K562 (cell line): ENCODE results near the gene ACBD6. TPM values are rescaled to one million over a fixed set of nuclear protein-coding genes. Genes with fewer than 3 reads are reported as not detected.
A peak's percentile ranks its signal among the peaks of the same experiment; 100 is the strongest.

Source experiments
- ATAC-seq: fragments of 200-7000 bp; cut with Tn5 transposase; 3 replicates; pipeline ENCODE4 v1.9.1; 2020; ENCODE audit warnings: moderate library complexity
- BruUV-seq: library from RNA; stranded (reverse); fragments of 400-500 nt; replicated peaks from 2 replicates; lab custom pipeline; 2021; lab: Mats Ljungman, UMichigan
- CTCF ChIA-PET: fragments of 300-600 bp; formaldehyde crosslinking; extraction: SDS; loops from one replicate; lab custom pipeline; 2021; ENCODE audit warnings: low intra/inter-chr PET ratio; lab: Yijun Ruan, JAX
- POLR2A ChIA-PET: fragments of 300-600, 350-650 bp; sonication (Branson Sonifier 250); formaldehyde crosslinking; extraction: SDS; loops from one replicate; lab custom pipeline; 2021; ENCODE audit warnings: antibody characterized with exemption, inconsistent platforms; lab: Yijun Ruan, JAX
- DNase-seq, 4 experiments: peaks; one replicate each; pipeline versions ENCODE4 v3.0.0 to v3.0.0-alpha.2; 2011 to 2018; ENCODE audit warnings: low spot score in 3 of 4, mixed read lengths in 3 of 4; ENCODE audit errors: extremely low read depth in 1 of 4
- FAIRE-seq: peaks from 2 replicates; lab custom pipeline; 2011; peaks lifted over from hg19 to GRCh38; lab: Jason Lieb, UNC
- H2AFZ ChIP-seq: 2 replicates; pipeline ENCODE4 v1.6.0; 2011; ENCODE audit warnings: low read depth, low read length, control low read depth, inconsistent platforms
- H3K27ac ChIP-seq: fragments of 200-600 bp; 3 replicates; pipeline ENCODE4 v1.8.0; 2011; ENCODE audit warnings: low read depth, mild to moderate bottlenecking, control low read depth, inconsistent platforms, low read length, moderate library complexity, mixed read lengths; ENCODE audit errors: extremely low read depth
- H3K27me3 ChIP-seq, 2 experiments: fragments of 300-600 bp in 1 of 2; 2 replicates in 1 of 2; 3 replicates in 1 of 2; pipeline versions ENCODE4 v1.6.0 to v1.8.0; 2011; ENCODE audit warnings: inconsistent platforms in 2 of 2, low read length in 2 of 2, mild to moderate bottlenecking in 1 of 2, mixed read lengths in 1 of 2, moderate library complexity in 1 of 2; ENCODE audit not compliant: control insufficient read depth in 2 of 2, insufficient read depth in 2 of 2
- H3K36me3 ChIP-seq: fragments of 300-600 bp; 3 replicates; pipeline ENCODE4 v1.8.0; 2011; ENCODE audit warnings: mild to moderate bottlenecking, low read length, inconsistent platforms; ENCODE audit not compliant: control insufficient read depth, insufficient read depth
- H3K4me1 ChIP-seq, 2 experiments: fragments of 200-600 bp in 1 of 2; replicated peaks in 1 of 2; 2 replicates in 1 of 2; 3 replicates in 1 of 2; pipeline versions ENCODE4 v1.5.1 to v1.8.0; 2011; ENCODE audit warnings: inconsistent platforms in 2 of 2, low read length in 2 of 2, mild to moderate bottlenecking in 1 of 2, mixed read lengths in 1 of 2, moderate library complexity in 1 of 2; ENCODE audit not compliant: control insufficient read depth in 2 of 2, insufficient read depth in 2 of 2
- H3K4me2 ChIP-seq: 2 replicates; pipeline ENCODE4 v1.6.1; 2011; ENCODE audit warnings: low read length, control low read depth, inconsistent platforms, mixed read lengths; ENCODE audit not compliant: insufficient read depth
- H3K4me3 ChIP-seq: fragments of 200-600 bp; sonication (generic), shearing (Covaris generic); 2 replicates; pipeline ENCODE4 v1.5.1; 2016; ENCODE audit warnings: control low read depth, inconsistent platforms
- H3K79me2 ChIP-seq: fragments of 200-600 bp; 3 replicates; pipeline ENCODE4 v1.8.0; 2011; ENCODE audit warnings: low read length, inconsistent platforms; ENCODE audit not compliant: control insufficient read depth, insufficient read depth
- H3K9ac ChIP-seq, 2 experiments: 2 replicates each; pipeline versions ENCODE4 v1.6.0 to v1.6.1; 2011; ENCODE audit warnings: low read depth in 2 of 2, low read length in 2 of 2, control low read depth in 1 of 2, inconsistent platforms in 1 of 2, mild to moderate bottlenecking in 1 of 2, mixed read lengths in 1 of 2; ENCODE audit not compliant: insufficient read depth in 1 of 2
- H3K9me1 ChIP-seq: one replicate; pipeline ENCODE4 v1.6.0; 2011; ENCODE audit warnings: inconsistent platforms, mild to moderate bottlenecking, low read length, moderate library complexity; ENCODE audit not compliant: control insufficient read depth, insufficient read depth
- H3K9me3 ChIP-seq: replicated peaks from 2 replicates; pipeline ENCODE4 v1.5.1; 2011; ENCODE audit warnings: low read depth, low read length, inconsistent platforms; ENCODE audit not compliant: control insufficient read depth, insufficient read depth
- H4K20me1 ChIP-seq: replicated peaks from 2 replicates; pipeline ENCODE4 v1.6.1; 2011; ENCODE audit warnings: low read length, inconsistent platforms, mixed read lengths; ENCODE audit not compliant: control insufficient read depth, insufficient read depth
- BRD4 ChIP-seq: fragments of 200-600 bp; sonication (generic); IDR thresholded peaks from 2 replicates; pipeline ENCODE4 v1.6.1; 2017; ENCODE audit warnings: inconsistent platforms
- CEBPG ChIP-seq, 3 experiments: fragments of 200-800 bp in 1 of 3; sonication (Bioruptor generic) in 1 of 3; sonication (generic) in 1 of 3; formaldehyde crosslinking in 1 of 3; IDR thresholded peaks in 2 of 3; conservative IDR thresholded peaks in 1 of 3; 2 replicates each; pipeline versions ENCODE4 v1.6.1 to v1.8.0; 2016 to 2022; ENCODE audit warnings: missing compliant biosample characterization in 2 of 3, missing genetic modification characterization in 2 of 3, mild to moderate bottlenecking in 1 of 3, missing genetic modification reagents in 1 of 3
- CHD4 ChIP-seq: fragments of 200-600 bp; sonication (generic); IDR thresholded peaks from 3 replicates; pipeline ENCODE4 v1.6.1; 2012; ENCODE audit warnings: low read depth, mild to moderate bottlenecking, mixed read lengths, low read length, inconsistent platforms; ENCODE audit not compliant: insufficient read depth, insufficient replicate concordance, poor library complexity, severe bottlenecking
- COPS2 ChIP-seq: fragments of 450-650 bp; conservative IDR thresholded peaks from 2 replicates; pipeline ENCODE4 v1.6.1; 2016; ENCODE audit warnings: mild to moderate bottlenecking, moderate library complexity
- ETS2 ChIP-seq: IDR thresholded peaks from 2 replicates; pipeline ENCODE4 v1.6.1; 2016; ENCODE audit warnings: borderline replicate concordance, missing genetic modification characterization, mild to moderate bottlenecking, moderate library complexity, missing compliant biosample characterization; ENCODE audit not compliant: poor library complexity, severe bottlenecking
- FOSL1 ChIP-seq: fragments of 200-800 bp; sonication (Bioruptor generic); conservative IDR thresholded peaks from 2 replicates; pipeline ENCODE4 v1.6.1; 2016; ENCODE audit warnings: missing genetic modification characterization, missing compliant biosample characterization
- MIER1 ChIP-seq: fragments of 450-650 bp; IDR thresholded peaks from 2 replicates; pipeline ENCODE4 v1.6.1; 2016; ENCODE audit warnings: antibody characterized with exemption, mild to moderate bottlenecking, low read depth
- NR2F6 ChIP-seq: fragments of 450-650 bp; formaldehyde crosslinking; IDR thresholded peaks from 2 replicates; pipeline ENCODE4 v1.4.0; 2020; ENCODE audit warnings: mild to moderate bottlenecking
- PML ChIP-seq: IDR thresholded peaks from 2 replicates; pipeline ENCODE4 v1.6.1; 2012; ENCODE audit warnings: low read length, inconsistent platforms
- RBM15 ChIP-seq: fragments of 200-400 bp; formaldehyde crosslinking; IDR thresholded peaks from 2 replicates; pipeline ENCODE4 v1.6.1; 2018; ENCODE audit warnings: mild to moderate bottlenecking, low read length, moderate library complexity; ENCODE audit not compliant: insufficient read depth
- SAP30 ChIP-seq: fragments of 200-600 bp; sonication (generic); IDR thresholded peaks from 2 replicates; pipeline ENCODE4 v1.6.1; 2012; ENCODE audit warnings: borderline replicate concordance, low read depth, mild to moderate bottlenecking, moderate library complexity, low read length, control low read depth, inconsistent platforms; ENCODE audit not compliant: insufficient read depth, poor library complexity, severe bottlenecking
- TGIF2 ChIP-seq: sonication (generic); formaldehyde crosslinking; IDR thresholded peaks from 2 replicates; pipeline ENCODE4 v1.8.1; 2022; ENCODE audit warnings: mild to moderate bottlenecking, missing genetic modification reagents, moderate library complexity
- TSC22D4 ChIP-seq: fragments of 450-650 bp; IDR thresholded peaks from 2 replicates; pipeline ENCODE4 v1.6.1; 2016; ENCODE audit warnings: missing genetic modification characterization, missing biosample characterization, control low read depth
- ZFX ChIP-seq: sonication (generic); formaldehyde crosslinking; IDR thresholded peaks from 2 replicates; pipeline ENCODE4 v1.8.0; 2022; ENCODE audit warnings: mild to moderate bottlenecking, missing genetic modification reagents, moderate library complexity
- ZNF41 ChIP-seq: fragments of 250-450 bp; sonication (Bioruptor Pico); conservative IDR thresholded peaks from 2 replicates; pipeline ENCODE4 v1.4.0; 2020; ENCODE audit warnings: mild to moderate bottlenecking
- ZNF561 ChIP-seq: fragments of 450-650 bp; formaldehyde crosslinking; conservative IDR thresholded peaks from 2 replicates; pipeline ENCODE4 v1.4.0; 2020; ENCODE audit warnings: mild to moderate bottlenecking, moderate library complexity
- ZNF778 ChIP-seq: fragments of 450-650 bp; formaldehyde crosslinking; IDR thresholded peaks from 2 replicates; pipeline ENCODE4 v1.4.0; 2020; ENCODE audit warnings: mild to moderate bottlenecking, moderate library complexity
- ZNF79 ChIP-seq: fragments of 250-450 bp; sonication (Bioruptor Pico); IDR thresholded peaks from 2 replicates; pipeline ENCODE4 v1.4.0; 2020; ENCODE audit warnings: low read depth, mild to moderate bottlenecking, moderate library complexity
- WGBS: fragments of 100-300 bp; shearing (Covaris generic); methylation state at CpG from one replicate; pipeline ENCODE4 v1.1.6; 2016; ENCODE audit warnings: low coverage, mixed read lengths; ENCODE audit not compliant: insufficient coverage; ENCODE audit errors: missing lambda C conversion rate; 5-methylcytosine and 5-hydroxymethylcytosine counted together
- in situ Hi-C: fragments of 300-500 bp; cut with MboI; formaldehyde crosslinking; loops from 4 replicates; pipeline ENCODE4 v1.15.0; 2018; ENCODE audit warnings: inconsistent platforms, mixed read lengths
- intact Hi-C: fragments of 100-400 bp; cut with micrococcal nuclease; formaldehyde crosslinking; loops from 2 replicates; pipeline ENCODE4 v1.14.2; 2022
- polyA plus RNA-seq, 8 experiments: library from polyadenylated mRNA; depleted of rRNA in 4 of 8; stranded (reverse) in 5 of 8; unstranded in 3 of 8; fragments of >200 nt; fragmentation: Nextera tagmentation in 2 of 8; fragmentation: Illumina TruSeq in 1 of 8; extraction: Ambion mirVana in 2 of 8; extraction: Trizol in 1 of 8; gene quantifications; 2 replicates each; pipeline versions ENCODE4 v1.2.1 to v1.2.3, GENCODE V29; 2011 to 2014; ENCODE audit warnings: inconsistent platforms in 1 of 8, missing spikeins in 1 of 8
- total RNA-seq, 7 experiments: library from RNA; depleted of rRNA in 6 of 7; stranded (reverse); fragments of >200 nt in 6 of 7; fragmentation: Illumina TruSeq in 2 of 7; extraction: Trizol in 2 of 7; gene quantifications; 2 replicates each; pipeline versions ENCODE4 v1.2.1 to v1.2.3, GENCODE V29; 2011 to 2021; ENCODE audit warnings: low replicate concordance in 1 of 7
- TF ChIP-seq, protein P1 (sequence below): IDR thresholded peaks from 3 replicates; pipeline ENCODE4 v1.6.1; 2011; ENCODE audit warnings: borderline replicate concordance, mild to moderate bottlenecking, moderate library complexity; ENCODE audit not compliant: insufficient read length; ENCODE audit errors: extremely low read depth

Gene ACBD6
- total and polyA plus RNA-seq, 9 of the 15 experiments (the other 6 are each of a cell fraction or from before 2014, with no cell fraction given), result 16.9 to 107 (median 77.7) TPM

GRCh38 chr1:180468311-180468710, 34.1 kb downstream of the ACBD6 start:
- Histone ChIP-seq H3K27me3 (no peaks in the 10 kb centered on the region), H3K27ac (no peak overlapping the region), H2AFZ (no peak overlapping the region), H3K9me3 (no peaks in the 10 kb centered on the region), H3K4me1 (no peaks in the 10 kb centered on the region), H3K79me2 (peaks cover 25% of the 10 kb centered on the region), H3K9me1 (no peaks in the 10 kb centered on the region), H3K9ac (no peak overlapping the region), H4K20me1 (no peaks in the 10 kb centered on the region), H3K36me3 (peaks cover 8% of the 10 kb centered on the region; the same call in 1 of the 3 replicates), H3K4me3 (no peak overlapping the region), H3K4me2 (no peak overlapping the region)
- DNase-seq (no peak), ATAC-seq (peak; percentile 28; the same call in 1 of the 3 replicates), FAIRE-seq (no peak)
- ChIA-PET POLR2A (no interaction called here), CTCF (no interaction called here)
- intact Hi-C loops (no loop called here), in situ Hi-C loops (no loop called here)
- BruUV-seq, result no TSS peak
- WGBS, result 85% methylated on average over 5 of the region's 5 CpGs
- TF ChIP-seq SAP30 (no peak), RBM15 (no peak), ZNF79 (CRISPR knock-in tag) (no peak), PML (no peak), BRD4 (no peak), FOSL1 (tag) (no peak), TGIF2 (CRISPR knock-in tag) (no peak), MIER1 (no peak), COPS2 (no peak), CEBPG (CRISPR knock-in tag; IDR thresholded peaks at IDR 0.05) (no peak), CEBPG (tag; conservative IDR thresholded peaks at IDR 0.05 in 1 of 2, IDR thresholded peaks at IDR 0.05 in 1 of 2) (no peak), ETS2 (tag) (no peak), TSC22D4 (tag) (no peak), ZNF778 (no peak), CHD4 (no peak), NR2F6 (CRISPR knock-in tag) (no peak), ZNF561 (CRISPR knock-in tag) (no peak), ZFX (no peak), ZNF41 (CRISPR knock-in tag) (no peak)
- TF ChIP-seq, protein P1, sequence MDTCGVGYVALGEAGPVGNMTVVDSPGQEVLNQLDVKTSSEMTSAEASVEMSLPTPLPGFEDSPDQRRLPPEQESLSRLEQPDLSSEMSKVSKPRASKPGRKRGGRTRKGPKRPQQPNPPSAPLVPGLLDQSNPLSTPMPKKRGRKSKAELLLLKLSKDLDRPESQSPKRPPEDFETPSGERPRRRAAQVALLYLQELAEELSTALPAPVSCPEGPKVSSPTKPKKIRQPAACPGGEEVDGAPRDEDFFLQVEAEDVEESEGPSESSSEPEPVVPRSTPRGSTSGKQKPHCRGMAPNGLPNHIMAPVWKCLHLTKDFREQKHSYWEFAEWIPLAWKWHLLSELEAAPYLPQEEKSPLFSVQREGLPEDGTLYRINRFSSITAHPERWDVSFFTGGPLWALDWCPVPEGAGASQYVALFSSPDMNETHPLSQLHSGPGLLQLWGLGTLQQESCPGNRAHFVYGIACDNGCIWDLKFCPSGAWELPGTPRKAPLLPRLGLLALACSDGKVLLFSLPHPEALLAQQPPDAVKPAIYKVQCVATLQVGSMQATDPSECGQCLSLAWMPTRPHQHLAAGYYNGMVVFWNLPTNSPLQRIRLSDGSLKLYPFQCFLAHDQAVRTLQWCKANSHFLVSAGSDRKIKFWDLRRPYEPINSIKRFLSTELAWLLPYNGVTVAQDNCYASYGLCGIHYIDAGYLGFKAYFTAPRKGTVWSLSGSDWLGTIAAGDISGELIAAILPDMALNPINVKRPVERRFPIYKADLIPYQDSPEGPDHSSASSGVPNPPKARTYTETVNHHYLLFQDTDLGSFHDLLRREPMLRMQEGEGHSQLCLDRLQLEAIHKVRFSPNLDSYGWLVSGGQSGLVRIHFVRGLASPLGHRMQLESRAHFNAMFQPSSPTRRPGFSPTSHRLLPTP, result no peak
